ENCODE measurements around the gene PHLDB2. TPM values are rescaled to one million over a fixed set of nuclear protein-coding genes. Genes with fewer than 3 reads are reported as not detected.

PHLDB2 gene
- total RNA-seq, 1 donor from 2014 or later = 60.8 TPM

DNA sequence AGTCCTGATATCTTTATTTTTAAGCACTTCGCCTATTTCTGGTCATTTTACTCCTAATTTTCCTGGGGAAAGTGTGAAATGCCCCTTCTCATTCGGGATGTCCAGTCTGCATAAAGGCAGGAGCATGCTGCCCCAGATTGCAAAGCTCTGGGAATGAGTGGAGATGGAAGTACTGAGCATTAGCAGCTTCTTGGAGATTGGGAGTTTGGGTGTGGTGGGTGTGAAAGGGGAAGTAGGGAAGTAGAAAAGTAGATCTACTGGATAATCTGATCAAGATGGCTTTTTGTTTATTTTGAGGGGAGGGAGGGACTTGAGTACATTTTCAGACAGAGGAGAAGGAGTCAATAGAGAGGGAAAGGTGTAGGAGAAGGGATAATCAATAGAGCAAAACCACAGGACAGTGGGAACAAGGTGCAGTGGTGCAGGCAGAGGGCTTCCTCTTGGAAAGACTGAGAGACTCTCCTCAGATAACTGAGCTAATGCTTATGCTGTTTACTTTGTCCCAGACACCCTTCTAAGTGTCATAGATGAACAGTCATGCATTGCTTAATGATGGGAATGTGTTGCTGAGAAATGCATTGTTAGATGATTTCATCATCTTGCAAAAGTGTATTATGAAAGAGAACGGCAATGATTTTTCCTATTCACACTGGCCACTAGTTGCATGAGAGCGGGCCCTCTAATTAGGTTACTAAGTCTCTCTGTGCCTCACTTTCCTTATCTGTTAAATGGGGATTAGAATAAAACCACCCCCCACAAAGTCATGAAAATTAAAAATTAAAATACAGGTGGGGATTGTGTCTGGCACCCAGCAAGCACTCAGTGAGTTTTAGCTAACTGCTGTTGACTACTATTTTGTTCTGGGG is 45.5 kb downstream of the PHLDB2 start:
- H3K4me3 ChIP-seq = no peak overlapping the region
- TF ChIP-seq, protein P1, sequence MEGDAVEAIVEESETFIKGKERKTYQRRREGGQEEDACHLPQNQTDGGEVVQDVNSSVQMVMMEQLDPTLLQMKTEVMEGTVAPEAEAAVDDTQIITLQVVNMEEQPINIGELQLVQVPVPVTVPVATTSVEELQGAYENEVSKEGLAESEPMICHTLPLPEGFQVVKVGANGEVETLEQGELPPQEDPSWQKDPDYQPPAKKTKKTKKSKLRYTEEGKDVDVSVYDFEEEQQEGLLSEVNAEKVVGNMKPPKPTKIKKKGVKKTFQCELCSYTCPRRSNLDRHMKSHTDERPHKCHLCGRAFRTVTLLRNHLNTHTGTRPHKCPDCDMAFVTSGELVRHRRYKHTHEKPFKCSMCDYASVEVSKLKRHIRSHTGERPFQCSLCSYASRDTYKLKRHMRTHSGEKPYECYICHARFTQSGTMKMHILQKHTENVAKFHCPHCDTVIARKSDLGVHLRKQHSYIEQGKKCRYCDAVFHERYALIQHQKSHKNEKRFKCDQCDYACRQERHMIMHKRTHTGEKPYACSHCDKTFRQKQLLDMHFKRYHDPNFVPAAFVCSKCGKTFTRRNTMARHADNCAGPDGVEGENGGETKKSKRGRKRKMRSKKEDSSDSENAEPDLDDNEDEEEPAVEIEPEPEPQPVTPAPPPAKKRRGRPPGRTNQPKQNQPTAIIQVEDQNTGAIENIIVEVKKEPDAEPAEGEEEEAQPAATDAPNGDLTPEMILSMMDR (IDR thresholded peaks at IDR 0.05) = no peak
- H3K9me3 ChIP-seq = no peaks in the 10 kb centered on the region
- no peaks in the 10 kb centered on the region for H3K36me3 ChIP-seq
- intact Hi-C loops (cut with DNase I) = no loop called here
- H3K27me3 ChIP-seq = no peaks in the 10 kb centered on the region
- H3K27ac ChIP-seq = no peak overlapping the region
- H3K4me1 ChIP-seq = peaks cover 5% of the 10 kb centered on the region
- ATAC-seq (peak; percentile 79), DNase-seq (no peak)

DNA sequence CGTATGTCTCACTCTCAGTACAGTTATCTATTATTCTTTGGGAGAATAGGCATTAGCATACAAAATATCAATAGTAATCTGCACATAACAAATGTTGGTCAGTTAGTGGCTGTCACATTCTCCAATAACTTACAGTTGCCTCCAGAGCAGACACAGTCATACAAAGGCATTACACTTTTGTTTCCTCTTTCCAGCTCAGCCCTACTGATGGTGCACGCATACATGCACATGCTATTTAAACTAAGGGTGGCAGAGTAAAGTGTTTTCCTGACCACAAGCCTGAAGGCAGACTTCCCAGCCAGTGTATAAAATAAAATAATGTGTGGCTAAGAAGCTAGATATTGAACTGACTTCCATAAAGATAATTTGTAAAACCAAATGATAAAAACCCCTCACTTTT is 47.6 kb downstream of the PHLDB2 start:
- Histone ChIP-seq H3K36me3 (no peaks in the 10 kb centered on the region), H3K4me1 (peaks cover 5% of the 10 kb centered on the region), H3K4me3 (no peak overlapping the region), H3K27me3 (no peaks in the 10 kb centered on the region), H3K9me3 (no peaks in the 10 kb centered on the region), H3K27ac (no peak overlapping the region)
- intact Hi-C loops (cut with DNase I) = no loop called here
- DNase-seq (no peak), ATAC-seq (no peak)
- TF ChIP-seq, protein P1 (IDR thresholded peaks at IDR 0.05) = no peak

DNA sequence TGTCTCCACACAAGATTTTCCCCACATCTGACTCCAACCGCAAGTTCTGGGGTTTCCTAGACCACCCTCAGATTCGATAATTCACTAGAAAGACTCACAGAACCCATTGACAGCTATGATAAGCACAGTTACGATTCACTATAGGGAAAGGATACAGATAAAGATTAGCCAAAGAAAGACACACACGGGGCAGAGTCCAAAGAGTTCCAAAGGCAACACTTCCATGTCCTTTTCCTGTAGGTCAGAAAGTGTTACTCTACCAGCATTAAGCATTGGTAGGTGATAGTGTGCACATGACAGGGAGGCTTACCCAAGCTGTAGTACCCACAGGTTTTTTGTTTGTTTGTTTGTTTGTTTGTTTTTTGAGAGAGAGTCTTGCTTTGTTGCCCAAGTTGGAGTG is 48.1 kb downstream of the PHLDB2 start:
- H3K4me1 ChIP-seq = peaks cover 5% of the 10 kb centered on the region
- ATAC-seq (no peak), DNase-seq (no peak)
- intact Hi-C loops (cut with DNase I) = no loop called here
- H3K27me3 ChIP-seq = no peaks in the 10 kb centered on the region
- H3K9me3 ChIP-seq = no peaks in the 10 kb centered on the region
- no peak overlapping the region for H3K27ac ChIP-seq
- no peaks in the 10 kb centered on the region for H3K36me3 ChIP-seq
- TF ChIP-seq, protein P1 (IDR thresholded peaks at IDR 0.05) = no peak
- H3K4me3 ChIP-seq = no peak overlapping the region

GRCh38 chr3:111910806-111911205 is 51.7 kb downstream of the PHLDB2 start:
- Histone ChIP-seq H3K27ac (no peak overlapping the region), H3K4me3 (no peak overlapping the region), H3K36me3 (no peaks in the 10 kb centered on the region), H3K9me3 (no peaks in the 10 kb centered on the region), H3K27me3 (no peaks in the 10 kb centered on the region), H3K4me1 (no peaks in the 10 kb centered on the region)
- TF ChIP-seq, protein P1 (IDR thresholded peaks at IDR 0.05) = no peak
- DNase-seq (no peak), ATAC-seq (peak; percentile 49)
- intact Hi-C loops (cut with DNase I) = loop anchor here (10.0 kb wide), 1 partner anchor 46 kb away; no protein-coding TSS in a partner anchor

- Histone ChIP-seq H3K27ac (no peak overlapping the region), H3K9me3 (no peaks in the 10 kb centered on the region), H3K27me3 (no peaks in the 10 kb centered on the region), H3K4me3 (no peak overlapping the region), H3K36me3 (no peaks in the 10 kb centered on the region), H3K4me1 (no peaks in the 10 kb centered on the region)
- ATAC-seq = peak; percentile 29
- no peak for DNase-seq
- TF ChIP-seq, protein P1 (IDR thresholded peaks at IDR 0.05) = no peak
- intact Hi-C loops (cut with DNase I) = loop anchor here (10.0 kb wide), 1 partner anchor 47 kb away; no protein-coding TSS in a partner anchor
Observed at GRCh38 chr3:111911446-111911845, 52.4 kb downstream of the PHLDB2 start.

Measured in upper lobe of right lung (tissue), 1 donor.